CD14-positive monocyte (primary cell): ENCODE data around the gene MAD1L1. TPM values are rescaled to one million over a fixed set of nuclear protein-coding genes. Genes with fewer than 3 reads are reported as not detected.
"Not testable (repeated sequence)": the region's sequence is repeated elsewhere in the genome, so short reads cannot be mapped to it uniquely, and the experiment has no call there.

Source experiments
- DNase-seq, 3 donors: peaks; one replicate each; pipeline ENCODE4 v3.0.0-alpha.2; 2011 to 2022
- H2AFZ ChIP-seq: 2 replicates; pipeline ENCODE4 v1.6.0; 2012; ENCODE audit warnings: mild to moderate bottlenecking, low read depth, low read length, inconsistent platforms; ENCODE audit not compliant: insufficient read depth, poor library complexity, severe bottlenecking
- H3K27ac ChIP-seq, 2 donors: 1 replicate in 1 of 2; 2 replicates in 1 of 2; pipeline ENCODE4 v1.5.1; 2012 to 2013; ENCODE audit warnings: low read length in 2 of 2, control low read depth in 1 of 2, inconsistent platforms in 1 of 2, low read depth in 1 of 2, mild to moderate bottlenecking in 1 of 2
- H3K27me3 ChIP-seq, 2 donors: one replicate each; pipeline versions ENCODE4 v1.6.0 to v1.6.1; 2011 to 2013; ENCODE audit warnings: low read length in 2 of 2; ENCODE audit not compliant: control insufficient read depth in 2 of 2, insufficient read depth in 2 of 2
- H3K36me3 ChIP-seq, 2 donors: replicated peaks in 1 of 2; 1 replicate in 1 of 2; 2 replicates in 1 of 2; pipeline versions ENCODE4 v1.5.1 to v1.6.1; 2012 to 2013; ENCODE audit warnings: low read length in 2 of 2, control low read depth in 1 of 2, inconsistent platforms in 1 of 2, mild to moderate bottlenecking in 1 of 2; ENCODE audit not compliant: insufficient read depth in 2 of 2, control insufficient read depth in 1 of 2
- H3K4me1 ChIP-seq, 2 donors: 1 replicate in 1 of 2; 2 replicates in 1 of 2; pipeline versions ENCODE4 v1.5.1 to v1.6.1; 2012 to 2013; ENCODE audit warnings: low read length in 2 of 2, control low read depth in 1 of 2, inconsistent platforms in 1 of 2, mild to moderate bottlenecking in 1 of 2, moderate library complexity in 1 of 2; ENCODE audit not compliant: insufficient read depth in 2 of 2, control insufficient read depth in 1 of 2
- H3K4me2 ChIP-seq: replicated peaks from 2 replicates; pipeline ENCODE3; 2012; ENCODE audit warnings: low read length, moderate library complexity, mild to moderate bottlenecking; ENCODE audit not compliant: poor library complexity, severe bottlenecking; ENCODE audit errors: extremely low read depth
- H3K4me3 ChIP-seq, 3 experiments: fragments of 200-600 bp in 1 of 3; sonication (generic) in 1 of 3; replicated peaks in 1 of 3; 1 replicate in 2 of 3; 2 replicates in 1 of 3; pipeline ENCODE4 v1.5.1; 2011 to 2013; ENCODE audit warnings: low read length in 3 of 3, mild to moderate bottlenecking in 3 of 3, control low read depth in 2 of 3, low read depth in 2 of 3, inconsistent platforms in 1 of 3, moderate library complexity in 1 of 3
- H3K79me2 ChIP-seq: 2 replicates; pipeline ENCODE4 v1.6.0; 2012; ENCODE audit warnings: mild to moderate bottlenecking, control low read depth, inconsistent platforms, low read length, moderate library complexity; ENCODE audit not compliant: insufficient read depth
- H3K9ac ChIP-seq: 2 replicates; pipeline ENCODE4 v1.6.0; 2017; ENCODE audit warnings: low read length, mild to moderate bottlenecking; ENCODE audit not compliant: insufficient read depth, poor library complexity, severe bottlenecking
- H3K9me3 ChIP-seq, 2 donors: replicated peaks in 1 of 2; 1 replicate in 1 of 2; 2 replicates in 1 of 2; pipeline versions ENCODE4 v1.5.1 to v1.6.1; 2012 to 2013; ENCODE audit warnings: low read length in 2 of 2, control low read depth in 1 of 2; ENCODE audit not compliant: control insufficient read depth in 1 of 2, insufficient read depth in 1 of 2
- H4K20me1 ChIP-seq: 2 replicates; pipeline ENCODE4 v1.6.0; 2012; ENCODE audit warnings: mild to moderate bottlenecking, low read length, control low read depth, moderate library complexity; ENCODE audit not compliant: insufficient read depth
- H3K27ac Mint-ChIP-seq, 7 donors: one replicate each; pipeline ENCODE4 v1.8.0; 2020; ENCODE audit warnings: mild to moderate bottlenecking in 7 of 7, mixed read lengths in 7 of 7, moderate library complexity in 6 of 7, inconsistent platforms in 2 of 7
- H3K27me3 Mint-ChIP-seq, 3 donors: one replicate each; pipeline ENCODE4 v1.8.0; 2021 to 2022; ENCODE audit warnings: low read depth in 3 of 3, mild to moderate bottlenecking in 3 of 3, mixed read lengths in 3 of 3, moderate library complexity in 3 of 3, inconsistent platforms in 1 of 3
- H3K36me3 Mint-ChIP-seq, 2 donors: one replicate each; pipeline ENCODE4 v1.8.0; 2020; ENCODE audit warnings: mixed read lengths in 2 of 2, inconsistent platforms in 1 of 2, mild to moderate bottlenecking in 1 of 2
- H3K4me1 Mint-ChIP-seq: one replicate; pipeline ENCODE4 v1.8.0; 2020; ENCODE audit warnings: mild to moderate bottlenecking, mixed read lengths
- H3K4me3 Mint-ChIP-seq, 2 donors: one replicate each; pipeline ENCODE4 v1.8.0; 2020; ENCODE audit warnings: mild to moderate bottlenecking in 2 of 2, mixed read lengths in 2 of 2, moderate library complexity in 1 of 2
- H3K9me3 Mint-ChIP-seq, 7 donors: one replicate each; pipeline ENCODE4 v1.8.0; 2020 to 2022; ENCODE audit warnings: mixed read lengths in 7 of 7, mild to moderate bottlenecking in 6 of 7, moderate library complexity in 6 of 7, inconsistent platforms in 2 of 7
- CTCF ChIP-seq: fragments of 200-600 bp; IDR thresholded peaks from one replicate; pipeline ENCODE4 v1.8.0; 2022; ENCODE audit warnings: antibody characterized with exemption, mild to moderate bottlenecking
- WGBS: methylation state at CpG from one replicate; pipeline ENCODE4 v1.1.5; 2013; ENCODE audit warnings: missing lambda C conversion rate; ENCODE audit not compliant: insufficient coverage; 5-methylcytosine and 5-hydroxymethylcytosine counted together
- intact Hi-C, 2 donors: fragments of 100-400 bp; cut with micrococcal nuclease; formaldehyde crosslinking; loops; one replicate each; pipeline versions ENCODE4 v1.15.0 to v1.15.1; 2023
- polyA plus RNA-seq, 3 donors: library from polyadenylated mRNA; depleted of rRNA in 1 of 3; unstranded in 2 of 3; stranded (reverse) in 1 of 3; fragments of 300-500 nt in 2 of 3; fragments of >200 nt in 1 of 3; fragmentation: Illumina TruSeq in 2 of 3; gene quantifications; 1 replicate in 2 of 3; 2 replicates in 1 of 3; pipeline ENCODE4 v1.2.3, GENCODE V29; 2012 to 2021

Gene MAD1L1
- polyA plus RNA-seq, 3 donors = 22.0 to 39.4 (median 33.2) TPM

GRCh38 chr7:1882451-1882850 is 350.3 kb downstream of the MAD1L1 start:
- Histone ChIP-seq H3K79me2 (no peaks in the 10 kb centered on the region), H3K27ac (no peak overlapping the region), H3K9ac (no peak overlapping the region), H3K36me3 (peaks cover 9 to 27% of the 10 kb centered on the region in 2 donors), H3K27me3 (no peaks in the 10 kb centered on the region), H4K20me1 (peaks cover 84% of the 10 kb centered on the region), H2AFZ (no peak overlapping the region), H3K4me2 (no peak overlapping the region), H3K9me3 (peaks cover 0 to 3% of the 10 kb centered on the region in 2 donors), H3K4me3 (no peak overlapping the region), H3K4me1 (no peaks in the 10 kb centered on the region)
- H3K4me1 Mint-ChIP-seq = peaks cover 7% of the 10 kb centered on the region
- peaks cover 0 to 2% (median 0%) of the 10 kb centered on the region in 3 donors for H3K27me3 Mint-ChIP-seq
- H3K36me3 Mint-ChIP-seq = peaks cover 23 to 42% of the 10 kb centered on the region in 2 donors
- H3K4me3 Mint-ChIP-seq = no peak overlapping the region
- H3K27ac Mint-ChIP-seq = peak overlapping the region in 1 of 7 donors; percentile 35
- 46% methylated on average over 3 of the region's 13 CpGs for WGBS
- H3K9me3 Mint-ChIP-seq = peaks cover 0 to 14% (median 7%) of the 10 kb centered on the region in 7 donors
- no peak for TF ChIP-seq CTCF
- DNase-seq = no peak
- intact Hi-C loops = no loop called here

- H4K20me1 ChIP-seq = peaks cover 79% of the 10 kb centered on the region
- intact Hi-C loops = no loop called here
- no peak overlapping the region for H3K27ac ChIP-seq
- peaks cover 4 to 22% of the 10 kb centered on the region in 2 donors for H3K36me3 ChIP-seq
- no peaks in the 10 kb centered on the region for H3K4me1 ChIP-seq
- Mint-ChIP-seq H3K9me3 (peaks cover 0 to 14% (median 7%) of the 10 kb centered on the region in 7 donors), H3K36me3 (peaks cover 18 to 37% of the 10 kb centered on the region in 2 donors), H3K4me1 (peaks cover 7% of the 10 kb centered on the region), H3K4me3 (no peak overlapping the region), H3K27ac (peak overlapping the region in 1 of 7 donors; percentile 35), H3K27me3 (peaks cover 0 to 2% (median 0%) of the 10 kb centered on the region in 3 donors)
- 92% methylated on average over 11 of the region's 15 CpGs for WGBS
- no peak overlapping the region for H3K9ac ChIP-seq
- H3K27me3 ChIP-seq = no peaks in the 10 kb centered on the region
- H3K4me2 ChIP-seq = no peak overlapping the region
- DNase-seq = no peak
- no peaks in the 10 kb centered on the region for H3K79me2 ChIP-seq
- H3K4me3 ChIP-seq = no peak overlapping the region
- H3K9me3 ChIP-seq = peaks cover 0 to 2% of the 10 kb centered on the region in 2 donors
- TF ChIP-seq CTCF = no peak
- no peak overlapping the region for H2AFZ ChIP-seq
Measured at GRCh38 chr7:1881946-1882345, 350.8 kb downstream of the MAD1L1 start.

- H3K4me1 ChIP-seq, H3K27ac ChIP-seq, H3K4me2 ChIP-seq, H3K27ac Mint-ChIP-seq, H3K4me3 Mint-ChIP-seq, H3K27me3 Mint-ChIP-seq, H3K79me2 ChIP-seq, H3K27me3 ChIP-seq, H2AFZ ChIP-seq, H3K9ac ChIP-seq, intact Hi-C loops, DNase-seq, H3K4me3 ChIP-seq: not testable (repeated sequence)
- Mint-ChIP-seq H3K4me1 (peaks cover 13% of the 10 kb centered on the region), H3K36me3 (peaks cover 19 to 37% of the 10 kb centered on the region in 2 donors), H3K9me3 (peaks cover 3 to 24% (median 8%) of the 10 kb centered on the region in 7 donors)
- no CpG with 5 or more reads among the region's 6 CpGs for WGBS
- Histone ChIP-seq H3K9me3 (peaks cover 0 to 10% of the 10 kb centered on the region in 2 donors), H3K36me3 (peaks cover 4 to 25% of the 10 kb centered on the region in 2 donors), H4K20me1 (peaks cover 67% of the 10 kb centered on the region)
Measured at GRCh38 chr7:1876641-1877040, 356.1 kb downstream of the MAD1L1 start.
